ENCODE measurements around the gene GRIK1.

Gene GRIK1

DNA sequence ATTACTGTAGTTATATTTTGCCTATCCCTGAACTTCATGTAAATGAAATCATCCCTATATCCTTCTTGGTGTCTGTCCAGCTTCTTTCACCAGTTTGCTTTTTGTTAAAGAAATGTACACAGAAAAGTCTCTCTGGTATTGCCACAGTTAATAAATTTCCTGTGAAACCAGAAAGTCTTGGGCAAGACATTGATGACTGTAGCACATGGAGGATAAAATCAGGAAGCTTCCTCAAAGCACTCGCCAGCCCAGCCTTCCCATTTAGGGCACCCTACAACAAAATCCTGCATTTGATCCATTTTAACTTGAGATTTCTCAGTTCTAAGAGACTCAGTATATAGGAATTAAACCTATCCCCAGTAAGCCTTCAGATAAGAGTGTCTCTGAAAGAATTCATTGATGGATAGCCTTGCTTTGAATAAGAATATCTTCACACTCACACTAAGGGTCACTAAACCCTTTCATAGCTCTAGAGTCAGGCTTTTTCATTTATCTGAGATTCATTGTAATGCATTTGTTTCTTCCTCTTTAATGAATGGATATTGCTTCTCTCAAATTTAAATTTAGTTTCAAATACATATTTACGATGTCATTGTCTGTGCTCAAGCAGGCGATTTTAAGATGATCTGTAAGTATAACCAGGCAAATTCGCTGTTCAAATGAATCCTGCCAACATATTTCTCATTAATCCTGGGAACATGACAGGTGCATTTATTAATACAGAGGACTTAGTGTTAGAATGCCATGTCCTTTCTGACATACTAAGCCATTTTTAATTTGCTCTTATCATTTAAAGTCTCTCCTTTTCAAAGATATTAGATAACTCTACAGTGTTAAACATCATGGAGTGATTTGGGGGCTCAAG is 153.1 kb downstream of the GRIK1 start:
- DNase-seq (ENCODE audit: low read depth) = no peak

DNA sequence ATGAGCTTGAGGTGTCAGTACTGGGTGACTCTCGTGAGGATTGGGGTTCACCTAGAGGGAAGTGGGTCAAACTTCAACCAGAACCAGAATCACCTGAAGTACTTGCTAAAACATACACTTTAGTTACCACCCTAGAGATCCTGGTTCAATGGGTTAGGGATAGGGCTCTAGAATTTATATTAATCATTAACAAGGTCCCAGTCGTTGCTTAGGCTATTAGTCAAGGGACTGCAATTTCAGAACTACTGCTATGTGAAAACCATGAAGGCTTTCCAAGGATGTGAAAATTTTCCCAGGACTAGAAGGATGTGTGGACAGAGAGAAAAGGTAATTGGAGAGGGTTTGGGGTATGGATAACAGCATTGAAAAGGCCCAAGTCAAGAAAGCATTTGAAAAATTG is 162.6 kb downstream of the GRIK1 start:
- no peak for DNase-seq (ENCODE audit: low read depth)

DNA sequence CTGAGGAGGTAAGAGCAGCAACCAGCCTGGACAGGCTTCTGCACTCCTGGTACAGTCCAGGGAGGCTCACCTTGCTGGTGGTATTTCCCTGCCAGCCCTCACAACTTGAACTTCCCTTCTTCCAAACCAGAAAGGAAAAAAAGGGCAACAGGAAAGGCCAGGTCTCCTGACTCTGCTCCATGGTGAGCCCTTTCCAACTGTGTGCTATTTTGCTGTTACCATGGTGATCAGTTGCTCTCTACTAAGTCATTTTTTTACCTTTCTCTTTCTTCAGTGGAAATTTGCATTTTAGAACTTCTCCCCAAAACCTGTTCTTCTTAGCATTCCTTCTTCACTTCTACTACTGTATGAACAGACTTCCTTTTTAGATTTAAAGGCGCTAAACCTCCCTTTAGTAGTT is 164.3 kb downstream of the GRIK1 start:
- no peak for DNase-seq (ENCODE audit: low read depth)

DNA sequence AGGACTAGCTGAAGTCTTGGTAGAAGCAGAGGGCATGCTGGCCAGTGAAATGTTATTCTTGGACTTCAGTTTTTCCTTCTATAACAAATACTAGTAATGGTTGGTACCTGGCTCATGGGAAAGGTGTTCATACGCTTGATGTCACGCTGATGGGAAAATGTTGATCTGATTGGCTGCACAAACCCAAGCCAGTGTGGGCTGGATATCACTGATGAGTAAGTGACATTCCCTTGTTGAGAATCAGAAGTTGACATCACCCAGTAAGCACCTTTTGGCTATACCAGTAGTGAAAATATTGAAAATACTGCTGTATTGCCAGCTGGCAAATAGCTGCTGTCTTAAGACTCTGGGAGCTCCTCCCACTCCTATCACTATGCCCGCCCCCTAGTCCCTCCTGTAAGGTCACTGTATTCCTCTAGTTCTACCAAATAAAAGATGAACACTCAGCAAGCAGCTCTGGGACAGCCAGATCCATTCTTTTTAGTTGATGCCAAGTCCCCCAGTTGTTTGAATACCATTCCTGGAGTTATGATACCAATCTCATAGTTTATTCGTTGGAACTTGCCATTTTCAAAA is 168.2 kb downstream of the GRIK1 start:
- DNase-seq (ENCODE audit: low read depth) = no peak

DNA sequence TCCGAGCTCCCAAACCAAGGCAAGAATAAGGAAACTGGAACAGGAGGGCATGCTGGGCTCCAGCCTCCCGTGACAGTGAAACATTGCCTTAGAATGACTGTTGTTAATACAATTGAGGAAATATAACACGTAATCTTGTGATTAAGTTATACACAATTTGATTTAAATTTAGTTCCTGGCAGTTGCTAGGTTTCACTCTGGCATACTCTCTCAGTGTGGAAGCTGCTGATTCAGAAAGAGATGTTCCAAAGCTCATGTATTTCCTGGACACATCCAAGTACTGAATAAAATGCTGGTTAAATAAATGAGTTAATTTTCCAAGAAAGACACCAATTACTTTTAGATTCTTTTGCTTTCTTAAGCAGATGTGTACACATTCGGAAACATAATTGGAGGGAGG is 176.1 kb downstream of the GRIK1 start:
- DNase-seq (ENCODE audit: low read depth) = no peak

DNA sequence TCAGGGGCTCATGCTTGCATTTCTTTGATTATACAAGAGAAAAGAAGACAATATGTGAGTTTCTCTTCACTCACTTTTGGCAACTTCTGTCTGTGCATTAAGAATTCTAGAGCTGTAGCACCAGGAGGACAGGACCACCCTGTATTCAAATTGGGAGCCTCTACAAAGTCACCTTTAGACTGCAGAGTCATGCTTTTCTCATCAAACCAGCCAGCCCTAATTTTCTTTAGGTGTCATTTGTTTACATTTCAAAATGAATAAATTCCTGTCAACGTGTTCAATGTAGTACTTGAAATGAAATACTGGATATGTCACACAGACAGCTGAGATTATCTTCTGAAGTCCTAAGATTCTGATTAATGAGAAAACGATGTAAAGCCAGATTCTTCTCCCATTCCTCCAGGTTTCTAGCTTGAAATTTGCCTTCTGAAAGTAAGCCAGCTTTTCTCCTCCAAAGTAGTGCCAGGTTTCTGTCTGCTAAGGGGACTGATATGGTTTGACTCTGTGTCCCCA is 177.2 kb downstream of the GRIK1 start:
- no peak for DNase-seq (ENCODE audit: low read depth)

DNA sequence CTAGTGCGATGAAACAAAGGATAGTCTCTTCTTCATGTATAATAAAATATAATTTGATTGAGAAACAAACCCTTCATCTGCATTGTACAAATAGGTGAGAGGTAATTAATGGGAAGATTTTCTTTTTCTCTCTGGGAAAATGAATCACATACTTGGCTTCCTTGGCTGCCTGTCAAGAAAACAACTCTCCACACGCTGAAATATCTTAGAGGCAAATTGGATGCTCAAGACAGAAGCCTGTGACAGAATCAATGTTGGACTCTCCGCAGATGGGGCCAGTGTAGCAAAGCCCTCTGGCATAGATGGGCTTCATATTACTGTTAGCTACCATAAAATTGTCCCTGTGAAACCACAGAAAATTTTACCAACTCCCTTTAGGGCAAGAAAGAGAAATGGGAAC is 186.6 kb downstream of the GRIK1 start:
- DNase-seq (ENCODE audit: low read depth) = no peak

DNA sequence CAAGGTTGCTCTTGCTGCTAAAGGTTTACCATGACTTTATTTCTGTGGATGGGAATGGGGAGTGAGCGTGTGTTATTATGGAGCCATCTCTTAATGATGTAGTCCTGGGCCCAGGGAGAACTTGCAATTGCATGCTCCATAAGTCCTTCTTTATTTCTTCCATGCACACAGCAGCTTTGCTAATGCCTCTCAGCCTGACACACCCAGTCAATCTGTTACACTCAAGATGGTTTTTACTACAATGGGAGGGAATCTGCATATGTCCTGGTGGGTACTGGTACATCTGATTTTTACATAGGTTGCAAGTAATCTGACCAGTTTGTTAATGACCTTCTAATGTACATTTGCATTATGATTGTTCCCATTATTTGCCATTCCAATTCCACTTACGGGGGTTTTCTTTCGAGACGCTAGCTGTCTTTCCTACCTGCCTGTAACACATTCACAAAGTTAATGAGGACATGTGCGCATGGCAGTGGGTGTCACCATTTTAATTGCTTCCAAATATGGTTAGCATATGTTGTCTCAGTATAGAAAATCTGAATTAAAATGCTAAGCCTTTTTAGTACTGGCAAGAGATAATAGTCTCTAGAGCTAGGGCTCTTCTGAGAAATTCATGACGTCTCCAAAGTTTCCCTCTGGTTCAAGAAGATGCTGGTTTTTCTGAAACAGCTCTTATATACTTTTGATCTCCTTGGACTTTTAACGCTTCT is 188.2 kb downstream of the GRIK1 start:
- DNase-seq (ENCODE audit: low read depth) = no peak

DNA sequence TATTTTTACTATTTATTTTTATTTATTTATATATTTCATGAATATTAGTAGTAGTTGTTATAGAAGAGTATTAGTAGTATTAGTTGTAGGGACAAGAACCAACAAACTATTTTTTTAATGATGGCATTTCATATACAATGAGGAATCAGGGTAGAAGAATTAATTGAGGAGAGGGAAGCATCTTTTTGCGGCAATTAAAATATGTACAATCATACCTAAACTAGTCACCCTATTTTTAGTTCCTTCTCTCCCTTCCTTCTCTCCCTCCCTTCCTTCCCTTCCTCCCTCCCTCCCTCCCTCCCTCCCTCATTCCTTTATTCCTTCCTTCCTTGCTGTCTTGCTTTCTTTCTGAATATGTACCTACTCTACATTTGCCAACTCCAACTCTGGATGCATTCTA is 189.8 kb downstream of the GRIK1 start:
- DNase-seq (ENCODE audit: low read depth) = no peak

DNA sequence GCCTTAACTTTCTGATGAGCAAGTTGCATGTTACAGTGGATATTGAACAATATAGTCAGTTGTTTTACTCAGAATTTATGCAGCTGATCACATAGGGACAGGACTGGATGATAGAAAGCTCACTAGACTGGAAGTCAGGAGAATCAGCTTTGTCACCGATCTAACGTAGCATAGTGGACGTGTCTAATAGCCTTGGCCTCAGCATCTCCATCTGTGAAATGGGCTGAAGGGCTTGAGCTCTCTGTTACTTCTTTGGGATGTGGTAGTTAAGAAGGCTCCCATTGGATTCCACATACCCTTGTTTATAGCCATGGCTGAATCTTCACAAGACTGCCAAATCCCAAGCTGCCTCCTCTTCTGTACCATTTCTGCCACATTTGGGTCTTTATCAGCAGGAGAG is 190.6 kb downstream of the GRIK1 start:
- DNase-seq (ENCODE audit: low read depth) = no peak

DNA sequence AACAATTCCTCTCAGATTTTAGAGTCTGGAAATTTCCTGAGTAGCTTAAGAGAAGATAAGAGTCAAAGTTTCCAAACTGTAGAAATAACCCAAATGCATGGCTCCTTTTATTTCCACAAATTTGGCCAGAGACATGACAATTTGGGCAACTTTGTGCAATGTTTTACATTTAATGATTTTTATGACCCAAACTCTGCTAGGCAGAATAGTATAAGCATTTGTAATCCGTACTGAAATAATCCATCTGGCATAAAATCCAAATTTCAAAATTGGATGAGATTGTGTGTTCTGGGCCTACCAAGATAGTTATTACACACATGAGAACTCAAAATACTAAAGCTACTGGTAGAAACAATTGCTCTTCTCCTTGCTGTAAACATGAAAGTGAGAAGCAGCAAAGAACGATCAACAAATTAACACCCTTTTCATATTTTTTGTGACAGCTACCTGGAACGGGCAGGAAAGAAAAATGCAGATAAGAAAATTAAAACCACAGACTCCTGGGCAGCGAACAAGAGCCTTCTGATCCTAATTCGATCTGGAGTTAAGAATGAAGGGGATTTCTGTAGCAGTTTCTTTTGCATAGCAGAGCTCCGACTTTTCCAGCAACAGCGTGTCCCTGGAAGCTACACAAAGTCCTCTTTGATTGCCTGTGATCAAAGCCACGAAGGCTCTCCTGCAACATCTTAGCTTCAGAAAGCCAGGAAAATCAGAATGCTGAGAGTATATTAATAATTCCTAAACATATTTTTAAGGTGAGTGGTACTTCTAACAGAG is 191.2 kb downstream of the GRIK1 start:
- DNase-seq (ENCODE audit: low read depth) = no peak

DNA sequence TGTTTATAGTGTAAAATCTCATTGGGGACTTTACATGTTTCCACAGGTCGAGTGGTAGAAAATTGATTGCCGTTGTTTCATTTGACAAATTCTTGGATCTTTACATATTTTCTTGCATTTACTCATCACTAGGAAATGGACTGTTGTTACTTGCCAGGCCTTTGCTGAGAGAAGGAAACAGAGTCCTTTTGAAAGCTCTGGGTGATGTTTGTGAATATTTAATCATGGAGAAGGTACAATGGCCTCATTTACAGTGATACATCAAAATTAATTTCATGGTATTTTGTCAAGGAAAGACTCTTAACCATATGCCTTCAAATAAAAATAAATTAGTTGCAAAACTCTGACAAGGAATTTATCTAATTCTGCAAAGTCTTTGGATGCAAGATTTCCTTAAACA is 198.0 kb downstream of the GRIK1 start:
- no peak for DNase-seq (ENCODE audit: low read depth)

DNA sequence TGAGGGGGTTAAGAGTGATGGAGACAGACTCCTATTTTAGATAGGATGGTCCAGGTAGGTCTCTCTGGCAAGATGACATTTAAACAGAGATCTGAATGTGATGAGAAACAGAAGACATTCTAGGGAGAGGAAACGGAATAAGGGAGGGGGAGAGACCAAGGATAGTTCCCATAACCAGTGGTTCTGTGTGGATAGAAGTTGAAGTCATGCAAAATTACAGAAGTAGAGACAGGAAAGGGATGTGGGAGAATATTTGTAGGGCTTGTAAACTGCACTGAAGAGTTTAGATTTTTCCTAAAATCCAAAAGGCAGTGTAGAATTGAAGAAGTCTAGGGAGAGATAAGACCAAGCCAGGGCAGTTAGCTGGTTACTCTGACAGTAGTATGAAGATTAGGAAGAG is 200.6 kb downstream of the GRIK1 start:
- no peak for DNase-seq (ENCODE audit: low read depth)

DNA sequence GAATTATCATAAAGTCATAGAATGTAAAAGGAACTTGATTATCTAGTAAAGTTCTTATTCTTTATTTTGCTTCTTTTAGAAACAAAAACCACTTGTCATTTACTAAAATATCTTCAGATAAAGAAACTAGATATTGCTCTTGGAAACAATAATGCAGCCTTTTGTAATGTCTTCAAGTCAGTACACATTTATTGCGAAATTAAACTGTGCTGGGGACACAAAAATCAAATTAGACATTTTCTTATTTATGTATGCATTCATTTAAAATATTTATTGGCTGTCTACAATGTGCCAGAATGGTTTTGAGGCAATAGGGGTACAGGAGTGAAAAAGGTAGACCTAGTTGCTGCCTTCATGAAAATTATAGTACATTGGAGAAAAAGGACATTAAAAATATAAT is 201.1 kb downstream of the GRIK1 start:
- no peak for DNase-seq (ENCODE audit: low read depth)

DNA sequence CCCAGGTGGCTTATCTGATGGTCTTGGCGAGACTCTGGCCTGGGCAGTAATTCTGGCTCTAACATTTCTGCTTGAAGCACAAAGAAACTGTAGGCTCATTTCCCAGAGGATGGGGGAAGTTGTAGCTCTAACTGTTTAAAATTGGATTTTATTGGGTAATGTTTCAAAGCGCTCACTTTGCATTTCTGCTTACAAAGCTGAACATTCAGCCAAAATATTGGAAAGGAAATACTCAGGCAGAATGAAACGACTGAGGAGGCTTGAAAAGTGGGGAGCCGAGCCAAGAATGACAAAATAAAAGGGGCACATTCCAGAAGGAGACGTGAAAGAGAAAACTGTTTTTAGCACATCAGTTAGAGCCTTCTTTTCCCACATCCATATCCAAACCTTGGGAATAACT is 202.6 kb downstream of the GRIK1 start:
- DNase-seq (ENCODE audit: low read depth) = no peak

DNA sequence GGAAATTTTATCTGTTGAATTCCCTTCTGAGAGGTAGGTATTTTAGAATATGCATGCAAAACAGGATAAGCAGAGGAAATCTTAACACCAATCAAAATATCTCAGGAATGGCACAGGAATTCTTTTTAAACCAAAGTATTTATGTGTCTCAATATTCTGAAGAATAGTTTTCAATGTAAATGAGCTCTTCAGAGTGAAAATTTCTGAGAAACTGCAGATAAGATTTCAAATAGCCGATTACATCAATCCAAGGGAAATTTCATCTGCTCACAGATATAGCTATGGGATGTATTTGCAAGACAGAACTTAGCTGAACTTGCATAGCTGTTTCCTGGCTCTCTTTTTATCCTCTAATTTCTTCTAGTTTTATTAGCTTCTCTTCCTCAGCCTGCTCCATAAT is 209.5 kb downstream of the GRIK1 start:
- no peak for DNase-seq (ENCODE audit: low read depth)

DNA sequence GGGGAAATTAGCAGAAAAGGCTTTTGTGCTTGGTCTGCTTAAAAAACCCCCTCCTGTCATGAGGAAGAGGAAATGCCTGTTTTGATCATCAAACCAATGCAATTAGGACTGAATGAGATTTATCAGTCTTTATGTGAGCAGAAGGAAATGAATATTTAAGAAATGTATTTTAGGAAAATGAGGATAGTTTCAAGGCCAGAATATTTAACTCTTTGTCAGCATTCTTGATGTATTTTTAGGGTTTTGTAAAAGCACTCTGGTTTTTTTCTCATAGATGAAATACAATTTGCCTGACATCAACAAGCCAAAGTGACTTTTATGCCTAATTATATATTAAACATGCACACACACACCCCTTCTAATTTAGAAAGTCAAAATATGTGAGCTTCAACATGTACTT is 213.8 kb downstream of the GRIK1 start:
- DNase-seq (ENCODE audit: low read depth) = no peak

DNA sequence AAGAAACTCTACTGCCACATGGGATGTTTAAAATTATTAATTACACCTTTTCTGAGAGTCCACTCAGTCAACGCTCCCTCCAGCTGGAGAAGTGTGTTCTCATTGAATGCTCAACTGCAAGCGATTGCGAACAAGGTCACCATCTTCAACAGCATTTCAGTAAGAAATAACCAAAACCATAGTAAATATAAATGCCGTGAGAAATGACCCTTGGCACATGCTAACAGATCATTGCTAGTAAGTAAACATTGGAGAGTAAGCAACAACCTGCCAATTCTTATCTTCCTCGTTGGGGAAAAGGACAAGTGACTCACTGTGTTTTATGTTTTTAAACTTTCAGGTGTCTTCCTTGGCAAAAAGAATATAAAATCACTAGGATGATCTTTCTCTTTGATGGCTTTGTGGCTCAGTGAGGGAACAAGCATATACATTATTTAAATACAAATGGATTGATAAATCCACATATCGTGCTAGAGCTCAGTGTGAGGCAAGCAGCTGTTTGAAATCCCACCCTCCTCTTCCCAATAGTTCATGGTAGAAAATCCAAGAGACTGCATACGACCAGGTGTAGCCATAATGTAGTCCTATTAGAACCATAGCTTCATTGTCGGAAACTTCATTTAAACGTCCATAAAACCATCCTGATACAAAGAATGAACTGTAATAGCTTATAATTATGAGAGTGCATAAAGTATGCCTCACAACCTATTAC is 214.6 kb downstream of the GRIK1 start:
- no peak for DNase-seq (ENCODE audit: low read depth)

DNA sequence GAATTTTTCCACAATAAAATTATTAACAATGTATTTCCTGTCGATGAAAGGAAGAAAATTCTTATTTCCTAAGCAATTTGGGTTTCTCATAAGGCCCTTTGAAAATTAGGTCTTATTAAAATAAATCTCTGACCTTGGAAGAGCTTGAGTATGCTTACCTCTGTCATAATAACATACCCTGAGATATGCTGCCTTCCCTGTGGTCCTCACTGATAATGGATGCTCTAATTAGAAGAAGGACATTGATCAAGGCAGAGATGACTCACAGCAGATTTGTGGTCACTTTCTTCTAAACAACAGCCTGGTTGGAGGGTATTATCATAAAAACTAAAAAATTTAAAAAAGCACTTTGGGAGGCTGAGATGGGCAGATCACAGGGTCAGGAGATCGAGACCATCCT is 217.8 kb downstream of the GRIK1 start:
- no peak for DNase-seq (ENCODE audit: low read depth)

DNA sequence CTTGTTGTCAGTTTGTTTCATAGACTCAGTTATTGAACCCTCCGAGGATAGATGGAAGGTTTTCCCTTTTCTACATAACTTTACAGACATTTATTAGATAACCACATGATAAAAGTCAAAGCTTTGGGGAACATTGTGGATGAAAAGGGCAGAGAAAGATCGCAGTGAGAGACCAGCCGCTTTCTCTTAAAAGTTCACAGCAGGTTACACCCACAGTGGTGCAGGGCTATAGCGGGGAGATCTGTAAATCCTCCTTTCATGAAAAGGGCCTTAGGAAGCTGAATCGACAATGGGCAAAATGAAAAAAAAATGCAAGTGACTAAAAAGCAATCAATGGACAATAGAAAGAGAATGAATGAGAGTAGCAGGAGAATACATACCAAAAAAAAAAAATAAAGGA is 218.6 kb downstream of the GRIK1 start:
- DNase-seq (ENCODE audit: low read depth) = no peak

DNA sequence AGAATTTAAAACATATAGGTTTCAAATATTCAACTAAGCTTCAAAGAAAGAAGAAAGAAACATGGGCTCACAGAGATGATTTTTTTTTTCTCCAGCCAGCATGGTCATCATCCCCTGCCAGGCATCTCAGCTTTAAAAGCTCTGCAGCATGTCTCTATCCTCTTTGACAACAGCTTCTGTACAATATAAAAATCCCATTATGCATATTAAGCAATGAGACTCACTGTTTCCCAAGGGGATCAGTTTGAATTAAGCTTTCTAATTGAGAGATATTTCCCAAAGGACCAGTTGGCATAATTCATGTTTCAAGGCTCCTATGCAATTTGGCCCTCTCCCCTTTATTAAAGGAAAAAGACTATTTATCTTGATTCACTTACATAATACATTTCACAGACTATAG is 220.3 kb downstream of the GRIK1 start:
- no peak for DNase-seq (ENCODE audit: low read depth)

Measured in non-pigmented ciliary epithelial cell (primary cell).